B cell (primary cell): ENCODE results near the gene PGBD5. TPM values are rescaled to one million over a fixed set of nuclear protein-coding genes. Genes with fewer than 3 reads are reported as not detected.

Source experiments
- ATAC-seq: fragments of 200-7000 bp; cut with Tn5 transposase; one replicate; pipeline ENCODE4 v1.10.0; 2021; ENCODE audit warnings: low read depth, mild to moderate bottlenecking, moderate number of reproducible peaks, moderate library complexity
- CTCF ChIA-PET: fragments of 350-600 bp; sonication (Branson Sonifier 250); formaldehyde crosslinking; loops from one replicate; lab custom pipeline; 2021; ENCODE audit warnings: antibody characterized with exemption, inconsistent platforms; lab: Charles Lee
- POLR2A ChIA-PET: fragments of 350-600 bp; sonication (Branson Sonifier 250); formaldehyde crosslinking; loops from one replicate; lab custom pipeline; 2021; ENCODE audit warnings: antibody characterized with exemption; lab: Charles Lee
- DNase-seq: peaks from one replicate; pipeline ENCODE4 v3.0.0; 2013
- H2AFZ ChIP-seq: 2 replicates; pipeline ENCODE4 v1.6.1; 2012; ENCODE audit warnings: mild to moderate bottlenecking, low read depth, low read length; ENCODE audit not compliant: insufficient read depth, poor library complexity, severe bottlenecking
- H3K27ac ChIP-seq, 2 donors: 1 replicate in 1 of 2; 2 replicates in 1 of 2; pipeline ENCODE4 v1.5.1; 2012 to 2013; ENCODE audit warnings: low read length in 2 of 2, mild to moderate bottlenecking in 2 of 2, moderate library complexity in 1 of 2
- H3K27me3 ChIP-seq, 4 experiments: fragments of 200-600 bp in 1 of 4; sonication (generic) in 1 of 4; replicated peaks in 1 of 4; 1 replicate in 2 of 4; 2 replicates in 2 of 4; pipeline versions ENCODE4 v1.6.1 to v1.7.0; 2013 to 2016; ENCODE audit warnings: low read length in 3 of 4, mild to moderate bottlenecking in 2 of 4, mixed read lengths in 1 of 4, moderate library complexity in 1 of 4; ENCODE audit not compliant: insufficient read depth in 4 of 4, control insufficient read depth in 3 of 4; ENCODE audit errors: control extremely low read depth in 1 of 4
- H3K36me3 ChIP-seq, 2 experiments: replicated peaks in 1 of 2; 1 replicate in 1 of 2; 2 replicates in 1 of 2; pipeline versions ENCODE4 v1.6.1 to v1.7.1; 2013; ENCODE audit warnings: low read length in 1 of 2; ENCODE audit not compliant: insufficient read depth in 2 of 2, control insufficient read depth in 1 of 2; ENCODE audit errors: control extremely low read depth in 1 of 2, extremely low read depth in 1 of 2
- H3K4me1 ChIP-seq, 2 donors: fragments of 200-600 bp in 1 of 2; sonication (generic) in 1 of 2; 1 replicate in 1 of 2; 2 replicates in 1 of 2; pipeline versions ENCODE4 v1.5.1 to v1.6.1; 2013 to 2017; ENCODE audit warnings: low read length in 2 of 2; ENCODE audit not compliant: control insufficient read depth in 2 of 2, insufficient read depth in 2 of 2
- H3K4me2 ChIP-seq: replicated peaks from 2 replicates; pipeline ENCODE3; 2012; ENCODE audit warnings: mild to moderate bottlenecking, low read depth, low read length; ENCODE audit not compliant: poor library complexity, severe bottlenecking
- H3K4me3 ChIP-seq, 5 experiments: fragments of 200-600 bp in 1 of 5; sonication (generic) in 1 of 5; 1 replicate in 3 of 5; 2 replicates in 2 of 5; pipeline versions ENCODE4 v1.5.1 to v1.7.0; 2011 to 2016; ENCODE audit warnings: low read length in 4 of 5, mild to moderate bottlenecking in 4 of 5, low read depth in 2 of 5, control low read depth in 1 of 5, moderate library complexity in 1 of 5; ENCODE audit not compliant: insufficient read depth in 1 of 5; ENCODE audit errors: control extremely low read depth in 1 of 5, extremely low read depth in 1 of 5
- H3K79me2 ChIP-seq: fragments of 200-600 bp; sonication (generic); one replicate; pipeline ENCODE4 v1.6.0; 2016; ENCODE audit warnings: low read length; ENCODE audit not compliant: control insufficient read depth, insufficient read depth
- H3K9ac ChIP-seq: fragments of 200-600 bp; sonication (generic); 2 replicates; pipeline ENCODE4 v1.6.1; 2017; ENCODE audit warnings: mild to moderate bottlenecking, low read length, moderate library complexity
- H3K9me3 ChIP-seq, 3 donors: one replicate each; pipeline versions ENCODE4 v1.6.1 to v1.7.1; 2013; ENCODE audit warnings: low read length in 2 of 3; ENCODE audit not compliant: control insufficient read depth in 2 of 3, insufficient read depth in 1 of 3; ENCODE audit errors: control extremely low read depth in 1 of 3
- H4K20me1 ChIP-seq: 2 replicates; pipeline ENCODE4 v1.6.0; 2012; ENCODE audit warnings: mild to moderate bottlenecking, low read length; ENCODE audit not compliant: insufficient read depth, control insufficient read depth, poor library complexity, severe bottlenecking
- H3K27ac Mint-ChIP-seq: one replicate; pipeline ENCODE4 v1.8.0; 2021; ENCODE audit warnings: mixed read lengths
- H3K27me3 Mint-ChIP-seq: one replicate; pipeline ENCODE4 v1.8.0; 2021; ENCODE audit warnings: mixed read lengths
- H3K4me1 Mint-ChIP-seq: one replicate; pipeline ENCODE4 v1.8.0; 2021; ENCODE audit warnings: mixed read lengths
- H3K4me3 Mint-ChIP-seq: one replicate; pipeline ENCODE4 v1.8.0; 2021; ENCODE audit warnings: mixed read lengths
- H3K9me3 Mint-ChIP-seq: one replicate; pipeline ENCODE4 v1.8.0; 2022; ENCODE audit warnings: mixed read lengths; ENCODE audit not compliant: insufficient read depth
- CTCF ChIP-seq: fragments of 200-600 bp; IDR thresholded peaks from one replicate; pipeline ENCODE4 v1.8.0; 2022; ENCODE audit warnings: antibody characterized with exemption, mild to moderate bottlenecking
- EZH2 ChIP-seq: IDR thresholded peaks from 2 replicates; pipeline ENCODE4 v1.6.1; 2012; ENCODE audit warnings: borderline replicate concordance, low read depth, mild to moderate bottlenecking, moderate library complexity, low read length; ENCODE audit not compliant: insufficient read depth, poor library complexity, severe bottlenecking
- WGBS: methylation state at CpG from one replicate; pipeline ENCODE4 v1.1.5; 2013; ENCODE audit warnings: missing lambda C conversion rate; ENCODE audit not compliant: insufficient coverage; 5-methylcytosine and 5-hydroxymethylcytosine counted together
- intact Hi-C: fragments of 100-400 bp; cut with micrococcal nuclease; formaldehyde crosslinking; loops from one replicate; pipeline ENCODE4 v1.10.0; 2022
- polyA plus RNA-seq: library from polyadenylated mRNA; depleted of rRNA; stranded (reverse); fragments of >200 nt; gene quantifications from 2 replicates; pipeline ENCODE4 v1.2.3, GENCODE V29; 2012
- total RNA-seq, 2 donors: library from RNA; stranded (reverse); fragments of 120-200 nt in 1 of 2; gene quantifications; 1 replicate in 1 of 2; 2 replicates in 1 of 2; pipeline versions ENCODE4 v1.2.3 to v1.2.4, GENCODE V29; 2013 to 2022

PGBD5 gene
- total and polyA plus RNA-seq, 2 donors (not counting 1 experiment from before 2014, with no cell fraction given), result 0.07 TPM; not detected in 1

- Histone ChIP-seq H3K9me3 (no peaks in the 10 kb centered on the region), H3K27ac (no peak overlapping the region), H3K4me3 (no peak overlapping the region), H2AFZ (no peak overlapping the region), H3K4me2 (no peak overlapping the region), H4K20me1 (no peaks in the 10 kb centered on the region), H3K27me3 (no peaks in the 10 kb centered on the region), H3K36me3 (no peaks in the 10 kb centered on the region), H3K9ac (no peak overlapping the region), H3K4me1 (peaks cover 0 to 6% of the 10 kb centered on the region in 2 donors), H3K79me2 (no peaks in the 10 kb centered on the region)
- DNase-seq (no peak), ATAC-seq (no peak)
- Mint-ChIP-seq H3K27me3 (peaks cover 11% of the 10 kb centered on the region), H3K27ac (no peak overlapping the region), H3K4me3 (no peak overlapping the region), H3K9me3 (no peaks in the 10 kb centered on the region), H3K4me1 (peaks cover 5% of the 10 kb centered on the region)
- CTCF ChIA-PET, result interaction anchor here (0.7 to 13.9 kb wide), 5 partner anchors 9 to 655 kb away, joined by 3 to 265 read pairs (median 5); no protein-coding TSS in a partner anchor
- TF ChIP-seq CTCF, result no peak
- TF ChIP-seq EZH2, result no peak
- 95% methylated on average over 4 of the region's 8 CpGs for WGBS
- POLR2A ChIA-PET, result no interaction called here
- intact Hi-C loops, result loop anchor here (5.0 to 10.0 kb wide), 2 partner anchors 147 to 1649 kb away; no protein-coding TSS in a partner anchor
These were observed 112.0 kb downstream of the PGBD5 start for GRCh38 chr1:230314142-230314470.

GRCh38 chr1:230313453-230314141, 112.5 kb downstream of the PGBD5 start:
- no peak overlapping the region for H3K27ac Mint-ChIP-seq
- no peaks in the 10 kb centered on the region for H3K9me3 Mint-ChIP-seq
- peaks cover 11% of the 10 kb centered on the region for H3K27me3 Mint-ChIP-seq
- Histone ChIP-seq H4K20me1 (no peaks in the 10 kb centered on the region), H3K4me3 (no peak overlapping the region), H3K4me2 (no peak overlapping the region), H3K27ac (no peak overlapping the region), H3K36me3 (no peaks in the 10 kb centered on the region), H2AFZ (no peak overlapping the region), H3K27me3 (no peaks in the 10 kb centered on the region), H3K79me2 (no peaks in the 10 kb centered on the region), H3K4me1 (peaks cover 0 to 6% of the 10 kb centered on the region in 2 donors), H3K9me3 (no peaks in the 10 kb centered on the region), H3K9ac (no peak overlapping the region)
- DNase-seq, result no peak
- 79% methylated on average over 11 of the region's 12 CpGs for WGBS
- TF ChIP-seq CTCF (no peak), EZH2 (no peak)
- ChIA-PET POLR2A (no interaction called here), CTCF (interaction anchor here (0.7 to 13.9 kb wide), 4 partner anchors 9 to 654 kb away, joined by 3 to 265 read pairs (median 6); no protein-coding TSS in a partner anchor)
- no peak overlapping the region for H3K4me3 Mint-ChIP-seq
- peaks cover 5% of the 10 kb centered on the region for H3K4me1 Mint-ChIP-seq
- intact Hi-C loops, result loop anchor here (5.0 to 10.0 kb wide), 2 partner anchors 146 to 1649 kb away; no protein-coding TSS in a partner anchor
- ATAC-seq, result no peak
